HCT116 (cell line): ENCODE results near the gene IL21. TPM values are rescaled to one million over a fixed set of nuclear protein-coding genes. Genes with fewer than 3 reads are reported as not detected.

ENCODE experiments used
- ATAC-seq: fragments of 200-7000 bp; cut with Tn5 transposase; 2 replicates; pipeline ENCODE4 v1.9.1; 2020; ENCODE audit warnings: mild to moderate bottlenecking, moderate library complexity
- BruUV-seq: library from RNA; stranded (reverse); fragments of 400-500 nt; replicated peaks from 2 replicates; lab custom pipeline; 2021; lab: Mats Ljungman, UMichigan
- CTCF ChIA-PET: fragments of 300-600 bp; sonication (Branson Sonifier 250); formaldehyde crosslinking; loops from one replicate; lab custom pipeline; 2021; ENCODE audit warnings: antibody characterized with exemption; lab: Charles Lee
- POLR2A ChIA-PET: fragments of 300-600, 350-600 bp; sonication (Branson Sonifier 250); formaldehyde crosslinking; loops from one replicate; lab custom pipeline; 2021; ENCODE audit warnings: antibody characterized with exemption; lab: Charles Lee
- RAD21 ChIA-PET, 2 experiments: fragments of 300-600 bp; sonication (Branson Sonifier 250); formaldehyde crosslinking; loops; one replicate each; lab custom pipeline; 2023; ENCODE audit warnings: low total read pairs in 2 of 2; ENCODE audit not compliant: uncharacterized antibody in 2 of 2, unreplicated experiment in 2 of 2, low non-redundant PET in 1 of 2; lab: Charles Lee
- DNase-seq: peaks from one replicate; pipeline ENCODE4 v3.0.0-alpha.2; 2010; ENCODE audit warnings: low read depth, low spot score
- H2AFZ ChIP-seq: fragments of 200-600 bp; shearing (Covaris generic), sonication (generic); 2 replicates; pipeline ENCODE4 v1.6.1; 2017; ENCODE audit warnings: low read depth, mixed run types, mixed read lengths, antibody characterized with exemption, low read length; ENCODE audit not compliant: poor library complexity, severe bottlenecking
- H3K27ac ChIP-seq: 2 replicates; pipeline ENCODE4 v1.5.1; 2012; ENCODE audit warnings: low read depth, low read length
- H3K27me3 ChIP-seq: fragments of 200-600 bp; sonication (generic); 2 replicates; pipeline ENCODE4 v1.6.1; 2016; ENCODE audit warnings: mixed run types, low read length, mixed read lengths; ENCODE audit not compliant: insufficient read depth
- H3K36me3 ChIP-seq, 2 experiments: fragments of 200-500 bp in 1 of 2; fragments of 200-600 bp in 1 of 2; sonication (Bioruptor generic) in 1 of 2; sonication (generic) in 1 of 2; 2 replicates each; pipeline versions ENCODE4 v1.5.1 to v1.6.1; 2014 to 2016; ENCODE audit warnings: low read length in 2 of 2, inconsistent platforms in 1 of 2, mixed read lengths in 1 of 2, mixed run types in 1 of 2; ENCODE audit not compliant: insufficient read depth in 2 of 2, control insufficient read depth in 1 of 2
- H3K4me1 ChIP-seq, 2 experiments: fragments of 200-600 bp in 1 of 2; sonication (generic) in 1 of 2; 2 replicates each; pipeline versions ENCODE4 v1.5.1 to v1.6.1; 2012 to 2017; ENCODE audit warnings: low read length in 2 of 2, inconsistent platforms in 1 of 2, mild to moderate bottlenecking in 1 of 2, mixed read lengths in 1 of 2, mixed run types in 1 of 2, moderate library complexity in 1 of 2; ENCODE audit not compliant: insufficient read depth in 2 of 2, control insufficient read depth in 1 of 2
- H3K4me2 ChIP-seq: fragments of 200-600 bp; sonication (generic); 2 replicates; pipeline ENCODE4 v1.6.1; 2017; ENCODE audit warnings: mixed run types, low read length, mixed read lengths
- H3K4me3 ChIP-seq, 2 experiments: fragments of 200-600 bp in 1 of 2; sonication (generic) in 1 of 2; replicated peaks in 1 of 2; 2 replicates each; pipeline ENCODE4 v1.5.1; 2011 to 2016; ENCODE audit warnings: low read length in 2 of 2, control low read depth in 1 of 2, low read depth in 1 of 2, mild to moderate bottlenecking in 1 of 2, mixed read lengths in 1 of 2, mixed run types in 1 of 2
- H3K79me2 ChIP-seq: fragments of 200-600 bp; sonication (generic); 2 replicates; pipeline ENCODE4 v1.6.1; 2017; ENCODE audit warnings: mild to moderate bottlenecking, mixed run types, low read length, moderate library complexity, mixed read lengths; ENCODE audit not compliant: insufficient read depth
- H3K9ac ChIP-seq: fragments of 200-600 bp; sonication (generic); 2 replicates; pipeline ENCODE4 v1.6.1; 2016; ENCODE audit warnings: low read length, mixed read lengths
- H3K9me2 ChIP-seq: fragments of 200-600 bp; sonication (generic), shearing (Covaris generic); 2 replicates; pipeline ENCODE4 v1.6.1; 2017; ENCODE audit warnings: mixed run types, mild to moderate bottlenecking, moderate library complexity; ENCODE audit not compliant: insufficient read depth
- H3K9me3 ChIP-seq, 2 experiments: fragments of 200-500 bp in 1 of 2; fragments of 200-600 bp in 1 of 2; sonication (Bioruptor generic) in 1 of 2; sonication (generic) in 1 of 2; 2 replicates each; pipeline ENCODE4 v1.6.1; 2014 to 2017; ENCODE audit warnings: low read length in 2 of 2, mixed read lengths in 2 of 2, inconsistent platforms in 1 of 2, low read depth in 1 of 2, mild to moderate bottlenecking in 1 of 2, mixed run types in 1 of 2, moderate library complexity in 1 of 2; ENCODE audit not compliant: control insufficient read depth in 1 of 2, insufficient read depth in 1 of 2
- H4K20me1 ChIP-seq: fragments of 200-600 bp; sonication (generic), shearing (Covaris generic); 2 replicates; pipeline ENCODE4 v1.6.1; 2017; ENCODE audit warnings: mixed run types, mild to moderate bottlenecking, moderate library complexity; ENCODE audit not compliant: insufficient read depth
- ATF3 ChIP-seq: IDR thresholded peaks from 2 replicates; pipeline ENCODE4 v1.6.1; 2012
- CEBPB ChIP-seq: IDR thresholded peaks from 2 replicates; pipeline ENCODE4 v1.6.1; 2012; ENCODE audit warnings: low read depth
- CTCF ChIP-seq, 3 experiments: fragments of 200-600 bp in 1 of 3; sonication (generic) in 1 of 3; IDR thresholded peaks in 2 of 3; conservative IDR thresholded peaks in 1 of 3; 2 replicates each; pipeline ENCODE4 v1.5.1; 2012 to 2017; ENCODE audit warnings: low read depth in 2 of 3, low read length in 2 of 3, antibody characterized with exemption in 1 of 3, borderline replicate concordance in 1 of 3, control low read depth in 1 of 3, mild to moderate bottlenecking in 1 of 3, mixed read lengths in 1 of 3, mixed run types in 1 of 3, moderate library complexity in 1 of 3; ENCODE audit not compliant: insufficient read depth in 1 of 3
- EGR1 ChIP-seq: IDR thresholded peaks from 2 replicates; pipeline ENCODE4 v1.6.1; 2012; ENCODE audit warnings: low read depth
- ELF1 ChIP-seq: IDR thresholded peaks from 2 replicates; pipeline ENCODE4 v1.6.1; 2012; ENCODE audit warnings: low read depth, borderline replicate concordance
- EZH2phosphoT487 ChIP-seq: fragments of 200-600 bp; IDR thresholded peaks from 2 replicates; pipeline ENCODE4 v1.6.1; 2018; ENCODE audit warnings: antibody characterized with exemption, borderline replicate concordance
- FOSL1 ChIP-seq: IDR thresholded peaks from 2 replicates; pipeline ENCODE4 v1.6.1; 2012; ENCODE audit warnings: low read depth
- JUND ChIP-seq: IDR thresholded peaks from 2 replicates; pipeline ENCODE4 v1.6.1; 2012
- POLR2A ChIP-seq: IDR thresholded peaks from 2 replicates; pipeline ENCODE4 v1.7.0; 2011; ENCODE audit warnings: borderline replicate concordance; ENCODE audit not compliant: insufficient read depth, insufficient read length; ENCODE audit errors: extremely low read depth
- POLR2AphosphoS5 ChIP-seq: IDR thresholded peaks from 2 replicates; pipeline ENCODE4 v1.6.1; 2011; ENCODE audit warnings: mild to moderate bottlenecking, low read depth, low read length, moderate library complexity
- RAD21 ChIP-seq: IDR thresholded peaks from 2 replicates; pipeline ENCODE4 v1.6.1; 2012; ENCODE audit warnings: low read depth, mild to moderate bottlenecking
- REST ChIP-seq: IDR thresholded peaks from 2 replicates; pipeline ENCODE4 v1.6.1; 2012; ENCODE audit warnings: low read depth
- SP1 ChIP-seq: IDR thresholded peaks from 2 replicates; pipeline ENCODE4 v1.6.1; 2012; ENCODE audit warnings: low read depth
- SRF ChIP-seq: IDR thresholded peaks from 2 replicates; pipeline ENCODE4 v1.6.1; 2012; ENCODE audit warnings: low read depth
- ZFX ChIP-seq: fragments of 450-650 bp; IDR thresholded peaks from 2 replicates; pipeline ENCODE4 v1.6.1; 2017
- ZNF274 ChIP-seq: fragments of 200-500 bp; sonication (Bioruptor generic); IDR thresholded peaks from 2 replicates; pipeline ENCODE4 v1.6.1; 2014; ENCODE audit warnings: mild to moderate bottlenecking, low read depth, low read length, inconsistent platforms
- intact Hi-C: fragments of 100-400 bp; cut with micrococcal nuclease; formaldehyde crosslinking; loops from 2 replicates; pipeline ENCODE4 v1.10.0; 2022
- total RNA-seq: library from RNA; stranded (reverse); gene quantifications from one replicate; pipeline ENCODE4 v1.2.1, GENCODE V29; 2021; ENCODE audit not compliant: unreplicated experiment

Gene IL21
- total RNA-seq, 1 experiment from 2014 or later = 0.12 TPM

GRCh38 chr4:122625156-122625555 is 4.3 kb upstream of the IL21 start:
- Histone ChIP-seq H3K4me2 (no peak overlapping the region), H2AFZ (no peak overlapping the region), H3K4me1 (no peaks in the 10 kb centered on the region), H3K4me3 (no peak overlapping the region), H3K27me3 (no peaks in the 10 kb centered on the region), H3K36me3 (no peaks in the 10 kb centered on the region), H3K9ac (no peak overlapping the region), H3K9me3 (no peaks in the 10 kb centered on the region), H3K9me2 (no peaks in the 10 kb centered on the region), H3K79me2 (no peaks in the 10 kb centered on the region), H3K27ac (no peak overlapping the region), H4K20me1 (no peaks in the 10 kb centered on the region)
- ATAC-seq (no peak), DNase-seq (no peak)
- RAD21 ChIA-PET = no interaction called here
- POLR2A ChIA-PET = no interaction called here
- intact Hi-C loops = no loop called here
- no peak for TF ChIP-seq ZNF274
- TF ChIP-seq SP1 = no peak
- no peak for TF ChIP-seq CEBPB
- no peak for TF ChIP-seq POLR2A
- TF ChIP-seq FOSL1 = no peak
- BruUV-seq = no TSS peak
- CTCF ChIA-PET = no interaction called here

- TF ChIP-seq SRF (no peak), REST (no peak), POLR2A (no peak), SP1 (no peak), JUND (no peak), CTCF (IDR thresholded peaks at IDR 0.05 in 2 of 3, conservative IDR thresholded peaks at IDR 0.05 in 1 of 3; ENCODE audit: borderline replicate concordance in 1 of 3, insufficient read depth in 1 of 3, low read depth in 2 of 3, low read length in 2 of 3) (no peak), EGR1 (no peak), EZH2phosphoT487 (no peak), RAD21 (no peak), ZNF274 (no peak), ZFX (no peak), FOSL1 (no peak), ATF3 (no peak), ELF1 (no peak), POLR2AphosphoS5 (no peak)
- Histone ChIP-seq H3K9ac (no peak overlapping the region), H3K9me2 (no peaks in the 10 kb centered on the region), H3K27ac (no peak overlapping the region), H3K79me2 (no peaks in the 10 kb centered on the region), H2AFZ (no peak overlapping the region), H3K4me1 (no peaks in the 10 kb centered on the region), H3K36me3 (no peaks in the 10 kb centered on the region), H3K4me3 (no peak overlapping the region), H3K9me3 (no peaks in the 10 kb centered on the region), H4K20me1 (no peaks in the 10 kb centered on the region), H3K4me2 (no peak overlapping the region), H3K27me3 (no peaks in the 10 kb centered on the region)
- DNase-seq (no peak), ATAC-seq (no peak)
- no TSS peak for BruUV-seq
- intact Hi-C loops = no loop called here
- ChIA-PET POLR2A (no interaction called here), RAD21 (no interaction called here), CTCF (no interaction called here)
Measured at GRCh38 chr4:122624205-122624604, 3.3 kb upstream of the IL21 start.
